GM19438 (cell line): ENCODE data around the gene PPME1.

Experiments
- ATAC-seq: cut with Tn5 transposase; IDR thresholded peaks from one replicate; pipeline ENCODE4 v1.9.1; 2021; ENCODE audit warnings: low read depth; ENCODE audit not compliant: unreplicated experiment

The PPME1 gene

DNA sequence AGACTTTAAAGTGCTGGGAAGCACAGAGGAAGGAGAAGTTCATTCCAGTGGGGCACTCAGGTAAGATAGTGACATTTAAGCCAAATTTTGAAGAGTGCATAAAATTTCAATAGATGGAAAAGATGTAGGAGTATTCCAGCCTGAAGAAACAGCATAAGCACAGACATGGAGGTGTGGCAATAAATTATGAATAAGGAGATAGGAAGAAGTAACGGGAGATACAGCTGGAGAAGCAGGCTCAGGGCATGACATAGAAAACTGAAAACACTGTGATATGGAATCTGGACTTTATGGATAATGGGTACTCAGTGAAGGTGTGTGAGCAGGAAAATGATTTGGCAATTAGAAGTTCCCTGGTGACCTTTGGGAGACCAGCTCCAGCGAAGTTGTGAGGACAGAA is 107.0 kb downstream of the PPME1 start:
- ATAC-seq, result no peak

GRCh38 chr11:74278721-74279161 is 107.7 kb downstream of the PPME1 start:
- ATAC-seq, result no peak

GRCh38 chr11:74279256-74279655 is 108.2 kb downstream of the PPME1 start:
- no peak for ATAC-seq

GRCh38 chr11:74280494-74280893 is 109.4 kb downstream of the PPME1 start:
- no peak for ATAC-seq

GRCh38 chr11:74282421-74282820 is 111.3 kb downstream of the PPME1 start:
- no peak for ATAC-seq

GRCh38 chr11:74282914-74283371 is 111.9 kb downstream of the PPME1 start:
- ATAC-seq, result no peak

GRCh38 chr11:74283580-74284180 is 112.6 kb downstream of the PPME1 start:
- no peak for ATAC-seq

- ATAC-seq, result no peak
Observed at GRCh38 chr11:74284466-74284865, 113.4 kb downstream of the PPME1 start.

DNA sequence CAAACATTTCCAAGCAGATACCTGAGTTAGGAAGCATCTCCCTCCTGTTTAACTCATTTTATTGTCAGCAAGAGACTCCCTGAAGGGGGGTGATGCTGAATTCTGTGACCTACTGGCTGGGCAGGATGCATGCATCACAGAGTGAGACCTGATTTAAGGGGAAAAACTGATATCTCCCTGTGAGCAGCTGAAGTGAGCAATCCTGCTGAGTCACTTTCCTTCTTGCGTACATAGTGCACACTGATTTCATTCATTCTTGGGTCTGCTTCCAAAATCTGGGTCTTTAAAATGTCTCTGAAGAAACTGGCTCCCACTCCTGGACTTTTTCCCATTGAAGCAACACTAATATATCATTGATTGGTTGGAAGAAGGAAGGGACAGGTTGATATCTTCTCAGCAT is 117.1 kb downstream of the PPME1 start:
- ATAC-seq, result no peak

GRCh38 chr11:74288911-74289310 is 117.8 kb downstream of the PPME1 start:
- no peak for ATAC-seq

DNA sequence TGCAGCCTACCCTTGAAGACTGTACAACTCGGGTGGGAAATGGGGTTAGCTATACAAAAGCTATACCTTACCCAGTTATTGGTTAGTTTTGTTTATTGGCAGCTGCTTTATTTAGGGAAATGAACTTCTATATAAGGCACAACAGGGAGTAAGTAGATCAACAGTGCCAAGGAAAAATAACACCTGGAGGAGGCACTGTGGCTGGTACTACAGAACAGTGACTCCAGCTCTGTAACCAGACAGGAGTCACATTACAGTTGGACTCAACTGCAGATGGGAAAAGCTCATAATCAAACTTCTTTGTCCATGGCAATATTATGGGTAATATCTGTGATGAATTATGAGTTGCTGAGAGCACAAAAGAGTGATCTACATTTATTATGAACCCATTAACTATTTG is 126.4 kb downstream of the PPME1 start:
- no peak for ATAC-seq

DNA sequence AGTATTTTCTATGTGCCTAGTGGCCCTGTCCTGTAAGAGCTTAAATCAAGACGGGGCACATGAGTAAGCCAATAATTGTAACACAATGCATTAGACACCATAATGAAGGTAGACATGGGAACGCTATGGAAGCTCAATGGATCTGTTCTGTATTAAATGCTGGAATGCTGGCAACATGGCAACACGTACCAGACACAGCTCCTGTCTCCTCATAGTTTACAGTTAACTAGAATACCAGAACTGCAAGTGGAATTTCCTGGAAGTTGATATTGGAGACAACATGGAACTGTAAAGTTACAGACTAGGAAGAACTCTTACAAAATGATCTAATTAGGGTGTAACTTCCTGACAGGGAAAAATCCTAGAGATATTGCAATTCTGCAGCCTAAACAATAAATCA is 127.9 kb downstream of the PPME1 start:
- ATAC-seq, result no peak
